HG02943 (cell line): Measurements from ENCODE around the gene PRAMEF5.
"Not testable (repeated sequence)": the region's sequence is repeated elsewhere in the genome, so short reads cannot be mapped to it uniquely, and the experiment has no call there.

Source experiments
- ATAC-seq: cut with Tn5 transposase; IDR thresholded peaks from one replicate; pipeline ENCODE4 v1.9.1; 2021; ENCODE audit warnings: mild to moderate bottlenecking, low read depth, moderate library complexity; ENCODE audit not compliant: unreplicated experiment

PRAMEF5 gene

GRCh38 chr1:13265124-13265523 lies 11.1 kb downstream of the PRAMEF5 start:
- not testable (repeated sequence) for ATAC-seq

GRCh38 chr1:13277016-13277415 lies 23.0 kb downstream of the PRAMEF5 start:
- ATAC-seq, result not testable (repeated sequence)

- ATAC-seq, result not testable (repeated sequence)
These were observed 25.6 kb downstream of the PRAMEF5 start for GRCh38 chr1:13279617-13280016.

GRCh38 chr1:13285037-13285436 lies 31.0 kb downstream of the PRAMEF5 start, which contains the start of gene PRAMEF8:
Gene PRAMEF8 (minus strand): TSS chr1:13285137. CDS start chr1:13284091, 1,046 bp downstream.
- not testable (repeated sequence) for ATAC-seq

GRCh38 chr1:13289030-13289429 lies 35.0 kb downstream of the PRAMEF5 start:
- not testable (repeated sequence) for ATAC-seq

- ATAC-seq, result not testable (repeated sequence)
These were observed 43.4 kb downstream of the PRAMEF5 start for GRCh38 chr1:13297216-13297931.

GRCh38 chr1:13298699-13299098 lies 44.7 kb downstream of the PRAMEF5 start:
- ATAC-seq, result not testable (repeated sequence)

GRCh38 chr1:13302197-13302596 lies 48.2 kb downstream of the PRAMEF5 start:
- not testable (repeated sequence) for ATAC-seq

GRCh38 chr1:13303239-13303638 lies 49.2 kb downstream of the PRAMEF5 start, which contains the start of gene PRAMEF33:
Gene PRAMEF33 (plus strand): TSS chr1:13303539. CDS start chr1:13305955, 2,416 bp downstream.
- ATAC-seq, result not testable (repeated sequence)
